Right renal cortex interstitium (tissue), 3 donors: ENCODE measurements around the gene HDGF. TPM values are rescaled to one million over a fixed set of nuclear protein-coding genes. Genes with fewer than 3 reads are reported as not detected.
A peak's percentile ranks its signal among the peaks of the same experiment; 100 is the strongest.
"Not testable (repeated sequence)": the region's sequence is repeated elsewhere in the genome, so short reads cannot be mapped to it uniquely, and the experiment has no call there.

Experiments
- DNase-seq, 3 donors: peaks; one replicate each; pipeline ENCODE4 v3.0.0-alpha.2; 2013; ENCODE audit warnings: low read depth in 3 of 3, low spot score in 2 of 3
- polyA plus RNA-seq, 3 donors: library from polyadenylated mRNA; unstranded; fragments of 120-200 nt; gene quantifications; one replicate each; pipeline ENCODE4 v1.2.1, GENCODE V29; 2013; ENCODE audit not compliant: insufficient read length in 3 of 3

The HDGF gene
- polyA plus RNA-seq, 3 donors = 267 to 278 (median 269) TPM

DNA sequence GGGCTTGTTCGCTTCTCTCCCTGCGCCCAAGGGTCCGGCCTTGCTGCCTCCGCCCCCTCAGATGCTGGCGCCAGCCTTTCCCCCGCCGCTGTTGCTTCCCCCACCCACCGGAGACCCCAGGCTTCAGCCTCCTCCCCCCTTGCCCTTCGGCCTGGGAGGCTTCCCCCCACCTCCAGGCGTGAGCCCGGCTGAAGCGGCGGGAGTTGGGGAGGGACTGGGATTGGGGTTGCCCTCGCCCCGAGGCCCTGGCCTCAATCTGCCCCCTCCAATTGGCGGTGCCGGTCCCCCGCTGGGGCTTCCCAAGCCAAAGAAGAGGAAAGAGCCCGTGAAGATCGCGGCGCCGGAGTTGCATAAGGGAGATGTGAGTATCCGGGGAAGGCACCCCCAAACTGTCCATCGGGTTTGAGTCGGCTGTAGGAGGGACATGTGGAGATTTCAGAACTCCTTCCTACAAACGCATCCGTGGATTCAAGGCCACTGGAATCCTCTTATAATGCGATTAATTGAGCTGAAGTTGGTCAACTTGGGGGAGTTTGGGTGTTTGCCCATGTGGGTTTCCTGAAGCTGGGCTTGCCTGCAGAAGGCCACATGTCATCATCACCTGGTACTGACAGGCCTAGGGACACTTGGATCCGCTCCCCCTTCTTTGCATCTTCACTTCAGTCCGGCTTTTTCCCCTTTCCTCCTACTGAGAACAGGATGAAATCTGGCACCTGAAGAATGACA lies 16.6 kb upstream of the HDGF start:
- no peak for DNase-seq

DNA sequence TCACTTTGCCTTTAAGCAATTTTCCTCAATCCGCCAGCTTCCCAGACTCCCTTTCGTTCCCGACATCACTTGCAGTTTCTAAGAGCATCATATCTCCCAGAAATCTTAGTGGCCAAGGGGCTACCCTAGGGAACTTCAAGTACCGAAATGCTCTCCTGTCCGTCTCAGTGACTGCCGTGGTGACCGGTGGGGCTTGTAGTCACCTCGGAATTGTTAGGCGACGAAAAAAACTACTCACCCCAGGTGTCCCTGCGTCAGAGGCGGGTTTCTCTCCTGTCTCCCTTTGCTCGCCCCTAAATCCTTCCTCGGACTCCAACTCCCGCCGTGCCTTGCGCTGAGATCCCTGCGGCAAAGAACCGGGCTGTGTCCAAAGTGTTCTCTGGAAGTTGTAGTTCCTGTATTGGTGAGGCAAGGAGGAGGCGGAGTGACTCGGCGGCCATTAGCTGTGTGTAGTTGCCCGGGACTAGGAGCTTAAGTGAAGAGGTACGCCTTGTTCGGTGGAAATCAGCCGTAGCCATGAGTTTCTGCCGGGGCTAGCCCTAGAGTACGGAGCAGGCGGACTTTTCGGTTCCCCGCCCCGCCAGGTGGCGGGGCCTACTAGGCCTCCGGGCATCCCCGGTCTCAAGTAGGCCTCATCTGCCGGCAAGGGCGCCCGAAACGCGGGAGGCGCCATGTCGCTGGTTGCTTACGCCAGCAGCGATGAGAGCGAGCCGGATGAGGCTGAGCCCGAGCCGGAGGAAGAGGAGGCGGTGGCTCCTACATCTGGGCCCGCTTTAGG lies 15.8 kb upstream of the HDGF start, which contains the start of gene PRCC:
PRCC (plus strand) TSS at position 435 of the 778 bp plus-strand sequence; CDS start at position 672, 237 bp downstream.
- peak; percentile 98 to 100 (median 99) for DNase-seq

DNA sequence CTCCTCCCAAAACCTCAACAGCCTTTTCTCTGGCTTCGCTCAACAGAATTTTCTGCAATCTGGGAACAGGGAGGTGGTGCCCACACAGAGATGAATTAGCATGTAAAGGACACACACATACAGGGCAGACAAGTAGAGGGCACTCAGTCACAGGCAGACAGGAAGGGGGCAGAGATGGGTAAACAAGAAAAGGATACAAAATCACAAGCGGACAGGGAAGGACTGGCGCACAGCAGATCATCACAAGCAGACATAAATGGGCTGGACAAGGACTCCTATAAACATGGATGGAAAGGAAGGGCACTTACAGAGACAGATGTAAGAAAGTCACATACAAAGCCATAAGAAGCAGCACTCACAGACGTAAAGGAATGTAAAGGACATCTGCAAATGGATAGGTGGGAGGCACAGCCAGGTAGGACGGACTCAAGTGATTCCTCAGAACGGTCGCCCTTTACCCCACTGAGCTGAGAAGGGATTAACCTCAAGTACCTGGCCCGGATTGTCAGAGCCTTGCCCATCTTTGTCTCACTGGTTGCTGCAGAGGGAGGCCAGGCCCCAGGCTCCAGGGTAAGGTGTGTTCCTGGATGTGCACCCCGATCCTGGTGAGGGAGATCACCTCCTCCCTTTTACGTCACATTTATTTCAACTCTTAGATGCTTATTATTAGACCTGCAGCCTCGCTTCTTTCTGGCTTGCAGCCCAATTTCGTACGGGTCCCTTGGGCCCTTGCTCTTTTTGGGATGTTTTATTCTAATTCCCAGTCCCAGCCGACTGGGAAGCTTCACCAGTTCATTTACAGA lies 15.0 kb upstream of the HDGF start:
- no peak for DNase-seq

- no peak for DNase-seq
Observed at GRCh38 chr1:156765666-156766065, 14.2 kb upstream of the HDGF start.

DNA sequence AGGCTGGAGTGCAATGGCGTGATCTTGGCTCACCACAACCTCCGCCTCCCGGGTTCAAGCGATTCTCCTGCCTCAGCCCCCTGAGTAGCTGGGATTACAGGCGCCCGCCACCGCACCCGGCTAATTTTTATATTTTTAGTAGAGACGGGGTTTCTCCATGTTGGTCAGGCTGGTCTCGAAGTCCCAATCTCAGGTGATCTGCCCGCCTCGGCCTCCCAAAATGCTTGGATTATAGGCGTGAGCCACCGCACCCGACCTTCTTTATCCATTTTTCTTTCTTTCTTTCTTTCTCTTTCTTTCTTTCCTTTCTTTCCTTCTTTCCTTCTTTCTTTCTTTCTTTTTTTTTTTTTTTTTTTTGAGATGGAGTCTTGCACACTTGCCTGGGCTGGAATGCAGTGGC lies 13.7 kb upstream of the HDGF start:
- not testable (repeated sequence) for DNase-seq

GRCh38 chr1:156760796-156761104 lies 9.3 kb upstream of the HDGF start:
- no peak for DNase-seq

GRCh38 chr1:156760092-156760795 lies 8.8 kb upstream of the HDGF start:
- no peak for DNase-seq

GRCh38 chr1:156757572-156758253 lies 6.2 kb upstream of the HDGF start:
- DNase-seq = not testable (repeated sequence)

GRCh38 chr1:156756355-156756754 lies 4.9 kb upstream of the HDGF start:
- DNase-seq = no peak

- no peak for DNase-seq
Observed at GRCh38 chr1:156755527-156755950, 4.1 kb upstream of the HDGF start.

DNA sequence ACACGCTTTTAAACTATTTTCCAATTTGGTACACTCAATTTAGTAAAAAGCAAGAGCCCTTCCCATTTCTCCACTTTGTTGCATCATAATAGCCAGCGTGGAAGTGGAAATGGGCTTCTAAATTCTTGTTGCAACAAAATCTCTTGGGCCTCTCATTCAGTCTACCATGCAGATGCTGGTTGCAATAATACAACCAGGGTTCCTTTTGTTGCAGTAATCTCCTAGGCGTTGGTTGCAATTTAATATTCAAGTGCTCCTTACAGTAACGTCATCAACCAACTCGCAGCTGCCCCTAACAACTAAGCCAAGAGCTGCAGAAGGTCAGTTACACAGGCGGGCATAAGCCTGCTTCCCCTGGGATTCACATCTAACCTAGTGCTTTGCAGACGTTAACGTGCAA lies 2.7 kb upstream of the HDGF start:
- DNase-seq = no peak

- no peak for DNase-seq
Observed at GRCh38 chr1:156752843-156753482, 1.5 kb upstream of the HDGF start.

DNA sequence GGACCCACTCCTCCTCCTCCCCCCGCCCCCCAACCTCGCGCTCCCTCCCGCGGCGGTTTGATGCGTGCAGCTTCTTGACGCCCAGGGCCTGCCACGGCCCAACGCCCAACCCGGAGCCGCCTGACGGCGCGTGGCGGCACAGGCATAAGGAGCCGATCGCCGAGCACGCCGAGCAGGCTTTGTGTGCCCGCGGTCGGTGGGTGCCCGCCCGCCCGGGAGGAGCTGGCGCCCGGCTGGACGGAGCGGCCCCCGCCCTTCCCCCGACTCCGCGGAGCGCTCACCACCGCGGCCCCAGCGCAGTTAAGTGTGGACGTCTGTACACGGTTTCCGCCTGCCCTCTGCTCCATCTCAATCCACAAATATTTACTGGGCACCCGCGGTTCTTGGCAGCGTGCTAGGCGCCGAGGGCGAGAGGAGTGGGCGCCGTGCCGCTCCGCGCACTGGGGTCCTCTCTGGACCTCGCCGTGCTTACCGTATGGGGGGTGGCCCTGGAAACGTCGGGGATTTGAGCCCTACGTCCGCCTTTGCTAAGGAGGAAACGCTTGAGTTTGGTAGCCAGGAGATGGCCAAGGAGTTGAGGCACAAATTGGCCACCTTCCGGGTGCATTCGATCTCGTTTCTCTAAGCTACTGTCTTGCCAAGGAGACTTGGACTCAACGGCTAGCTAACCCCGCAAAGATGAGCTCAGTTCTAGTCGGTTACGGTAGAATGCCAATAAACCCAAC lies 444 bp upstream of the HDGF start:
- DNase-seq = peak in 2 of 3 donors; percentile 86 to 93

DNA sequence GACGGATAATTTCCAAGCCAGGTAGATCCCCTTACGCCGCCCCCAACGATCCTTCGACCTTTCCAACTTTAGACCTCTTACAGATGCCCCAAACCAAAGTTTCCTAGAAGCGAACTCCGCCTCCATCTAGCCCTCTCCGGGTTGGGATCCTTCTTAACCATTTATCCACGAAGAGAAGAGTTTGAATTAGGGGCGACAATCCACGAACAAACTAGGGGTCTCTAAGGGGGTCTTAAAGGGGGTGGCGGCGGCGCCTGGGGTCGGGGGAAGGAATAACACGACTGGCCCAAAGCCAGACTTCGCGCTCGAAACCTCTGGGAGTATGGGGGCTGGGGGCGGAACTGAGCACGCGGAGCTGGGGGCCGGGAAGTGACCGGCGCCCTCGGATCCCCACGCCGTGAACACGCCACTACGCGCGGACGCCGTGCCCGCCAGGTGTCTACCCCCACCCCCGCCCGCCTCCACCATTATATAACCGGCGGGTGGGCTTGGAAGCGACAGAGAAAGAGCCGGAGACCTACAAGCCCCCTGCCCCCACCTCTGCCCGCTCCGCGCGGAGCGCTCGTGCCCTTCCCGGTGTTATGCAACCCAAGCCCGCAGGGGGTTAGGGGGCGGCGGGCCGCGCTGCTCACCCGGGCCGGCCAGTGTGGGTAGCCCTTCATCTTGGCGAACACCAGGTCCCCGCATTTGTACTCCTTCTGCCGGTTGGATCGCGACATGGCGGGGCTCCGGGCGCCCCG lies 594 bp downstream of the HDGF start:
- no peak for DNase-seq

DNA sequence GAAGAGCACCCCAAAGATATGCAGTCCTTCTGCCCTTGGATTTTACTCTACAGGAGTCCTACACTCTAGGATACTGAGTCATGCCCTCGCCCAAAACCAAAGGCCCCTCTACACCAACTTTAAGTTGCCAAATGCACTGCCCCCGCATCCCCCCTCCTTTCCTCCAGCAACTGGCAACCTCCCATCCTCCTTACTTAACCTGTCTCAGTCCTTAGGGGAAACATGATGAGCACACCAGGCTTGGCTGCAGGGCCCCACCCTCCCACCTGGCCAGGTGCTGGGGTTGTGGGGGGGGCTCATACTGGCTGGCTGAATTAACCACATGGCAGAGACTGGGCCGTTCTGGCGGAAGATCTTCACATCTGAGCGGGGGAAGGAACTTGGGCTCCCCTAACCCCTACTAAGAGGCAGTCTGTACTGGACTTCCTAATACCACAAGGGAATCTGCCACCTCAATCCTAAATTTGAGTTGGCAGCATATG lies 1.2 kb downstream of the HDGF start:
- DNase-seq = no peak

GRCh38 chr1:156749419-156750118 lies 1.9 kb downstream of the HDGF start:
- no peak for DNase-seq

DNA sequence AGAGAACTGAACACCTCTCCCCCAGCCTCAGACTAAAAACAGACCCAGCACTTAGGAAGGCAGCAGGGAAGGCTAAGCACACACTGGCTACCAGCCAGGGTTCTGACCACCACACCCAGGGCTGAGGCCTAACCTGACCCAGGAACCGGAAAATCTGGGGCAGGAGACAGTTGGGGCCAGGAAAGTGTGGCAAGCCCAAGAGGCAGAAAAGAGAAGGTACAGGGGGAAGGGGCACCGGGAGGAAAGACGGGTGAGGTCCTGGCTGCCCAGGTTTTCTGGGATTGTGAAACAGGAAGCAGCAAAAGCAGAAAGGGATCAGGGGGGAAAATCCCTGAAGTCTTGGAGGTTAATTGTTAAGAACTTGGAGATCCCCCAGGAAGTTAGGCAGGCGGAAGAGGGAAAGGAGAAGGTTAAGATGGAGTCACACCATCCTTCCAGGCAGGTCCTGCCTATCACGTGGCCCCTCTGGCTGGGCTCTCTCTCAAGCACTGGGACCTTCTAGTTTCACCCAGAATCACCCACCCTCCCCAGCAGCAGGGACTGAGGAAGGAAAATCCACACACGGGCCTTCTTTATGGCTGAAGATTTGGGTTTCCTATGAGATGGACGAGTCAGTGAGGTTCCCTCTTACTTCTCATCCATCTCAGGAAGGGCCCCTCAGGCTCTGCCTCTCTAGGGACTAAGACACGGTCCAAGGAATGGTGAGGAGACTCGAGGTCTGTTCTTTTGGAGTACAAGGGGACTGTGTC lies 2.6 kb downstream of the HDGF start:
- no peak for DNase-seq
